HL-60/S4 treated with retinoic acid at 250 ng/mL for 4 days and 3 days (cell line): ENCODE data around the gene CPB2.

Experiments used
- in situ Hi-C: fragments of 300-500 bp; cut with MboI; formaldehyde crosslinking; loops from 2 replicates; pipeline ENCODE4 v1.7.0; 2022; ENCODE audit warnings: low sequenced_read_pairs

CPB2 gene

GRCh38 chr13:46057256-46058015 is 47.4 kb downstream of the CPB2 start:
- in situ Hi-C loops: no loop called here

GRCh38 chr13:46053162-46054012 is 51.4 kb downstream of the CPB2 start:
- in situ Hi-C loops: no loop called here

GRCh38 chr13:46052319-46053161 is 52.3 kb downstream of the CPB2 start, which contains the start of gene ZC3H13:
Gene ZC3H13 (minus strand): TSS chr13:46052746. CDS start chr13:46045507, 7,239 bp downstream.
- in situ Hi-C loops: no loop called here

DNA sequence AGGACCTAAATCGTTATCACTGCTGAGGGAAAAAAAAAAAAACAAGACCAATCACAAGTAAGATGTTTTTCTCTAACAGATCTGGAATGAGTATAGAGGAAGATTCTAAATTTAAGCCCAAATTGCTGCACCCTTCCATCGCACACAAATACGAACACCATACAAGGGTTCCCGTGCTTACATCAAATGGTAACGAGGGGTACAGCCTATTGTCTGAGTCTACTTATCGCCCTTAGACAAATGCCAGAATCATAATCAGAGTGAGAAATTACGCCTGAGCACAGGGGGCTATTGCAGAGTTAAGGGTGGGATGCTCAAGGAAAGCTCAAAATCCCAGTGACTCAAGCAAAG is 52.9 kb downstream of the CPB2 start:
- in situ Hi-C loops: no loop called here

GRCh38 chr13:46050771-46051170 is 54.1 kb downstream of the CPB2 start:
- in situ Hi-C loops: no loop called here

GRCh38 chr13:46045424-46045823 is 59.4 kb downstream of the CPB2 start:
- in situ Hi-C loops: no loop called here

- in situ Hi-C loops: no loop called here
Measured at GRCh38 chr13:46043647-46044046, 61.2 kb downstream of the CPB2 start.

DNA sequence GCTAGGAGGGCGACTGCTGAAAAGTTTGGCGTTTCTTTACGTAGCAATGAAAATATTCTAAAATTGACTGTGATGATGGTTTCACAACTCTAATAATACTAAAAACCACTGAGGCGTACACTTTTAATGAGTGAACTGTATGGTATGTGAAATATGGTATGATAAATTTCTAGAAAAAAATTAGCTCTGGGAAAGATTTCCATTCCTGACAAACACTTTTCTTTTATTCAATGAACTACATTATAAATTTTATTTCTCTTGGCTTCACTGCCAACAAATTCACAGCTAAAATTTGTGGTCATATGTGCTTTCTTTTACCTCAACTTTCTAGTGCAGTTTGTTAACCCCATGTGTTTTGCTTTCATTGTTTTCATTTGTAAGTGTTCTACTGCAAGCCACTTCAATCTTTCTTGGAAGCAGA is 63.4 kb downstream of the CPB2 start:
- in situ Hi-C loops: no loop called here

- in situ Hi-C loops: no loop called here
Measured at GRCh38 chr13:46040763-46041162, 64.1 kb downstream of the CPB2 start.

- in situ Hi-C loops: no loop called here
Measured at GRCh38 chr13:46039411-46040182, 65.2 kb downstream of the CPB2 start.

GRCh38 chr13:46038296-46038695 is 66.5 kb downstream of the CPB2 start:
- in situ Hi-C loops: no loop called here

DNA sequence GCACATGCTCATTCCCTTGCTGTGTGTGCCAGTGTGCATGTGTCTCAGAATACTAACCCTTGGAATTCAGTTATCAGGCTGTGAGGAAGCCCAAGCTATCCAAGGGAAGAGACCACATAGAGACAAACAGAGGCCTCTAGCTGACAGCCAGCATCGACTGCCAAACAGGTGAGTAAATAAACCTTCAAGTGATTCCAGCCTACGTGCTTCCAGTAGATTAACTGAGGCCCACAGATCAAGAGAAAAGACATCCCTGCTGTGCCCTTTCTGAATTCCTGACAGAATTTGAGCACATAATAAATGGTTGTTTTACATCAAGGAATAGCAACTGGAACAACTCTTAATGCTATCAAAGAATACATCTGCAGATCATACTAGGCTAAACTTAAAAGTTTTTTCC is 69.8 kb downstream of the CPB2 start:
- in situ Hi-C loops: no loop called here

GRCh38 chr13:46032341-46032740 is 72.5 kb downstream of the CPB2 start:
- in situ Hi-C loops: no loop called here

- in situ Hi-C loops: no loop called here
Measured at GRCh38 chr13:46031581-46032263, 73.1 kb downstream of the CPB2 start.

DNA sequence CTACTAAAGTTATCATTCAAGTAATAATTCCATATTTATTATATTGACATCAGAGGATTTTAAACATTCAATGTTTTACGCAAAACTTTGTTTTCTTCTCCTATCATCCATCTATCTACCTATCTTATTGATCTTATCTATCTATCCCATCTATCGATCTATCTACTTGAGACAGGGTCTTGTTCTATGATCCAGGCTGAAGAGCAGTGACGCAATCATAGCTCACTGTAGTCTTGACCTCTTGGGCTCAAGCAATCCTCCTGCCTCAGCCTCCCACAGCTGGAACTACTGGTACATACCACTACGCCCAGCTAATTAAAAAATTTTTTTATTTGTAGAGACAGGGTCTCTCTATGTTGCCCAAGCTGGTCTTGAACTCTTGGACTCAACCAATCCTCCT is 79.7 kb downstream of the CPB2 start:
- in situ Hi-C loops: no loop called here

DNA sequence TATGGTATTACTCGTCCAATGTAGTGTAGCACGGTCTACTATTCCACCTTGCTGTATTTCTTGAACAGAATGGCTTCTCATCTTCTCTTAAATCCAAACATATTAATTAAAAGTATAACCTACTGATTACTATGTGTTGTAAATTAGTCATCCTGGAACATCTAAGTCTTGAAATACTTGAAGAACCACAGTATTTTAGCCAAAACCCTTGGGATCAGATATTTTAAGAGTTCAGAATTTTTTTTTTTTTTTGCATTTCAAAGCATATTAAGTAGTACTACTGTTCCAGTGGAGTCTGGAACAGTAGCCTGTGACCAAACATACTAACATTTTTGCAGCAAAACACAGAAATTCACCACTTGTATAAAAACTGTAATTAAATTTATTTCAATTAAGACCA is 82.4 kb downstream of the CPB2 start:
- in situ Hi-C loops: no loop called here

DNA sequence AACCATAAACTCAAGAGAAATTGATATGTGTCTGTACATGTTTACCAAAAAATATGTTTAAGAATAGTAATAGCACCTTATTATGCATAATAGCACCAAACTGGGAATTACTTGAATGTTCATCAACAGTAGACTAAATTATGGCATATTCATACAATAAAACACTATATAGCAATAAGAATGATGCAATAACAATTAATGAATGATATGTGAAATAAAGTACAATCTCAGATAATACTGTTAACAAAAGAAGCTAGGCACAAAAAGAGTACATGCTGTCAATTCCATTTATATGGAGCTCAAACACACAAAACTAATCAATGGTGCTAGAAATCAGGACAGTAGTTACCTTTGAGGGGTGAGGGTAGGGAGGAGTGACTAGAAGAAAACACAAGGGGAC is 88.6 kb downstream of the CPB2 start:
- in situ Hi-C loops: no loop called here

GRCh38 chr13:46015366-46015765 is 89.5 kb downstream of the CPB2 start:
- in situ Hi-C loops: no loop called here

- in situ Hi-C loops: no loop called here
Measured at GRCh38 chr13:46012404-46012803, 92.4 kb downstream of the CPB2 start.

GRCh38 chr13:46010148-46010547 is 94.7 kb downstream of the CPB2 start:
- in situ Hi-C loops: no loop called here
